Osteoblast (primary cell): Measurements from ENCODE around the gene STH. TPM values are rescaled to one million over a fixed set of nuclear protein-coding genes. Genes with fewer than 3 reads are reported as not detected.

Source experiments
- DNase-seq: peaks from one replicate; pipeline ENCODE4 v3.0.0; 2011; ENCODE audit warnings: low spot score, mixed read lengths; ENCODE audit not compliant: insufficient read length; ENCODE audit errors: missing footprints
- H2AFZ ChIP-seq: 2 replicates; pipeline ENCODE4 v1.6.0; 2011; ENCODE audit warnings: mild to moderate bottlenecking, low read length
- H3K27ac ChIP-seq: 2 replicates; pipeline ENCODE4 v1.5.1; 2011; ENCODE audit warnings: mild to moderate bottlenecking, low read depth, low read length, moderate library complexity
- H3K27me3 ChIP-seq: 2 replicates; pipeline ENCODE4 v1.6.0; 2012; ENCODE audit warnings: mild to moderate bottlenecking, control low read depth, inconsistent platforms, low read length, moderate library complexity; ENCODE audit not compliant: insufficient read depth
- H3K36me3 ChIP-seq: 2 replicates; pipeline ENCODE4 v1.5.1; 2011; ENCODE audit warnings: mild to moderate bottlenecking, low read length, control low read depth, moderate library complexity; ENCODE audit not compliant: insufficient read depth
- H3K4me1 ChIP-seq: 2 replicates; pipeline ENCODE4 v1.5.1; 2011; ENCODE audit warnings: mild to moderate bottlenecking, low read length, control low read depth, moderate library complexity; ENCODE audit not compliant: insufficient read depth
- H3K4me2 ChIP-seq: 2 replicates; pipeline ENCODE4 v1.6.0; 2011; ENCODE audit warnings: mild to moderate bottlenecking, low read length; ENCODE audit not compliant: insufficient read depth
- H3K4me3 ChIP-seq: fragments of 200-600 bp; sonication (generic); 3 replicates; pipeline ENCODE4 v1.5.1; 2012; ENCODE audit warnings: mild to moderate bottlenecking, low read length, inconsistent platforms; ENCODE audit not compliant: insufficient read depth
- H3K79me2 ChIP-seq: 2 replicates; pipeline ENCODE4 v1.6.0; 2012; ENCODE audit warnings: mild to moderate bottlenecking, low read length, control low read depth, inconsistent platforms; ENCODE audit not compliant: insufficient read depth
- H3K9me3 ChIP-seq: 2 replicates; pipeline ENCODE4 v1.5.1; 2011; ENCODE audit warnings: low read depth, low read length, control low read depth
- H4K20me1 ChIP-seq: 2 replicates; pipeline ENCODE4 v1.6.0; 2012; ENCODE audit warnings: mild to moderate bottlenecking, low read length, control low read depth; ENCODE audit not compliant: insufficient read depth
- total RNA-seq: library from RNA; depleted of rRNA; stranded (reverse); fragments of >200 nt; gene quantifications from 2 replicates; pipeline ENCODE4 v1.2.3, GENCODE V29; 2012
- TF ChIP-seq, protein P1 (sequence below): IDR thresholded peaks from 2 replicates; pipeline ENCODE4 v1.5.1; 2011; ENCODE audit warnings: mild to moderate bottlenecking, low read depth, low read length, moderate library complexity; ENCODE audit errors: extremely low read depth

Gene STH
- total RNA-seq, 1 donor = not detected

DNA sequence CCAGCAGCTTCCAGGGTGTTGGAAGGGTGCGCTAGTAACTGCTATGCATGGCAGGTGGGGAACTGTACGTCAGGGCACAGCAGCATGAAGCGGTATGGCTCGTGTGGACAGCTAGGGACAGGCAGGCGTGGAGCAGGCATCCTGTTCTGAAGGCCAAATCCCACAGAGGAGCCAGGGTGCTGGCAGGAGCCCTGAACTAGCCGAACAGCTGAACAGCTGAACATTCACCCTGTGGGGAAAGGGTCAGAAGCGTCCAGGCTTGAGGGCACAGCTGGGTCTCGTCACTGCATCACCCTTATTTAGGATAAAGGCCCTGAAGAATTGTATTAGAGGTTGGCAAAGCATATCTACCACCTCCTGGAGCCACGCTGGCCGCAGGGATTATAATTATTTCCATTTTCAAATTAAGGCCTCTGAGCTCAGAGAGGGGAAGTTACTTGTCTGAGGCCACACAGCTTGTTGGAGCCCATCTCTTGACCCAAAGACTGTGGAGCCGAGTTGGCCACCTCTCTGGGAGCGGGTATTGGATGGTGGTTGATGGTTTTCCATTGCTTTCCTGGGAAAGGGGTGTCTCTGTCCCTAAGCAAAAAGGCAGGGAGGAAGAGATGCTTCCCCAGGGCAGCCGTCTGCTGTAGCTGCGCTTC is 3.3 kb upstream of the STH start:
- Histone ChIP-seq H2AFZ (no peak overlapping the region), H3K79me2 (no peaks in the 10 kb centered on the region), H3K27ac (no peak overlapping the region), H3K36me3 (no peaks in the 10 kb centered on the region), H3K4me3 (no peak overlapping the region), H3K4me2 (no peak overlapping the region), H3K4me1 (peaks cover 4% of the 10 kb centered on the region), H4K20me1 (no peaks in the 10 kb centered on the region), H3K9me3 (no peaks in the 10 kb centered on the region), H3K27me3 (no peaks in the 10 kb centered on the region)
- TF ChIP-seq, protein P1, sequence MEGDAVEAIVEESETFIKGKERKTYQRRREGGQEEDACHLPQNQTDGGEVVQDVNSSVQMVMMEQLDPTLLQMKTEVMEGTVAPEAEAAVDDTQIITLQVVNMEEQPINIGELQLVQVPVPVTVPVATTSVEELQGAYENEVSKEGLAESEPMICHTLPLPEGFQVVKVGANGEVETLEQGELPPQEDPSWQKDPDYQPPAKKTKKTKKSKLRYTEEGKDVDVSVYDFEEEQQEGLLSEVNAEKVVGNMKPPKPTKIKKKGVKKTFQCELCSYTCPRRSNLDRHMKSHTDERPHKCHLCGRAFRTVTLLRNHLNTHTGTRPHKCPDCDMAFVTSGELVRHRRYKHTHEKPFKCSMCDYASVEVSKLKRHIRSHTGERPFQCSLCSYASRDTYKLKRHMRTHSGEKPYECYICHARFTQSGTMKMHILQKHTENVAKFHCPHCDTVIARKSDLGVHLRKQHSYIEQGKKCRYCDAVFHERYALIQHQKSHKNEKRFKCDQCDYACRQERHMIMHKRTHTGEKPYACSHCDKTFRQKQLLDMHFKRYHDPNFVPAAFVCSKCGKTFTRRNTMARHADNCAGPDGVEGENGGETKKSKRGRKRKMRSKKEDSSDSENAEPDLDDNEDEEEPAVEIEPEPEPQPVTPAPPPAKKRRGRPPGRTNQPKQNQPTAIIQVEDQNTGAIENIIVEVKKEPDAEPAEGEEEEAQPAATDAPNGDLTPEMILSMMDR = no peak
- DNase-seq = peak; percentile 47

DNA sequence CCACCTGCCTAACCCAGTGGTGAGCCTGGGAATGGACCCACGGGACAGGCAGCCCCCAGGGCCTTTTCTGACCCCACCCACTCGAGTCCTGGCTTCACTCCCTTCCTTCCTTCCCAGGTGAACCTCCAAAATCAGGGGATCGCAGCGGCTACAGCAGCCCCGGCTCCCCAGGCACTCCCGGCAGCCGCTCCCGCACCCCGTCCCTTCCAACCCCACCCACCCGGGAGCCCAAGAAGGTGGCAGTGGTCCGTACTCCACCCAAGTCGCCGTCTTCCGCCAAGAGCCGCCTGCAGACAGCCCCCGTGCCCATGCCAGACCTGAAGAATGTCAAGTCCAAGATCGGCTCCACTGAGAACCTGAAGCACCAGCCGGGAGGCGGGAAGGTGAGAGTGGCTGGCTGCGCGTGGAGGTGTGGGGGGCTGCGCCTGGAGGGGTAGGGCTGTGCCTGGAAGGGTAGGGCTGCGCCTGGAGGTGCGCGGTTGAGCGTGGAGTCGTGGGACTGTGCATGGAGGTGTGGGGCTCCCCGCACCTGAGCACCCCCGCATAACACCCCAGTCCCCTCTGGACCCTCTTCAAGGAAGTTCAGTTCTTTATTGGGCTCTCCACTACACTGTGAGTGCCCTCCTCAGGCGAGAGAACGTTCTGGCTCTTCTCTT is 2.6 kb upstream of the STH start:
- TF ChIP-seq, protein P1 = no peak
- H3K4me3 ChIP-seq = no peak overlapping the region

DNA sequence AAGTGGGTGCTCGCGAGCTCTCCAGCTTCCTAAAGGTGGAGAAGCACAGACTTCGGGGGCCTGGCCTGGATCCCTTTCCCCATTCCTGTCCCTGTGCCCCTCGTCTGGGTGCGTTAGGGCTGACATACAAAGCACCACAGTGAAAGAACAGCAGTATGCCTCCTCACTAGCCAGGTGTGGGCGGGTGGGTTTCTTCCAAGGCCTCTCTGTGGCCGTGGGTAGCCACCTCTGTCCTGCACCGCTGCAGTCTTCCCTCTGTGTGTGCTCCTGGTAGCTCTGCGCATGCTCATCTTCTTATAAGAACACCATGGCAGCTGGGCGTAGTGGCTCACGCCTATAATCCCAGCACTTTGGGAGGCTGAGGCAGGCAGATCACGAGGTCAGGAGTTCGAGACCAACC is 1.9 kb upstream of the STH start:
- no peaks in the 10 kb centered on the region for H4K20me1 ChIP-seq
- no peaks in the 10 kb centered on the region for H3K79me2 ChIP-seq
- peak; percentile 46 for DNase-seq
- H3K9me3 ChIP-seq = no peaks in the 10 kb centered on the region
- H3K27me3 ChIP-seq = no peaks in the 10 kb centered on the region
- no peak overlapping the region for H3K27ac ChIP-seq
- no peak overlapping the region for H3K4me3 ChIP-seq
- TF ChIP-seq, protein P1 = no peak
- no peaks in the 10 kb centered on the region for H3K36me3 ChIP-seq
- H2AFZ ChIP-seq = no peak overlapping the region
- H3K4me1 ChIP-seq = peaks cover 4% of the 10 kb centered on the region
- H3K4me2 ChIP-seq = no peak overlapping the region

More for the DNA sequence above, 2.6 kb upstream of the STH start:
- no peaks in the 10 kb centered on the region for H3K27me3 ChIP-seq
- DNase-seq = peak; percentile 56
- H4K20me1 ChIP-seq = no peaks in the 10 kb centered on the region
- H3K4me1 ChIP-seq = peaks cover 4% of the 10 kb centered on the region
- no peak overlapping the region for H3K4me2 ChIP-seq
- no peaks in the 10 kb centered on the region for H3K36me3 ChIP-seq
- no peak overlapping the region for H2AFZ ChIP-seq
- no peaks in the 10 kb centered on the region for H3K79me2 ChIP-seq
- H3K9me3 ChIP-seq = no peaks in the 10 kb centered on the region
- H3K27ac ChIP-seq = no peak overlapping the region

DNA sequence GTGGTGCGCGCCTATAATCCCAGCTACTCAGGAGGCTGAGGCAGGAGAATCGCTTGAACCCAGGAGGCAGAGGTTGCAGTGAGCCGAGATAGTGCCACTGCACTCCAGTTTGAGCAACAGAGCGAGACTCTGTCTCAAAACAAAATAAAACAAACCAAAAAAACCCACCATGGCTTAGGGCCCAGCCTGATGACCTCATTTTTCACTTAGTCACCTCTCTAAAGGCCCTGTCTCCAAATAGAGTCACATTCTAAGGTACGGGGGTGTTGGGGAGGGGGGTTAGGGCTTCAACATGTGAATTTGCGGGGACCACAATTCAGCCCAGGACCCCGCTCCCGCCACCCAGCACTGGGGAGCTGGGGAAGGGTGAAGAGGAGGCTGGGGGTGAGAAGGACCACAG is 1.4 kb upstream of the STH start:
- H3K27ac ChIP-seq = no peak overlapping the region
- DNase-seq = peak; percentile 90
- H3K36me3 ChIP-seq = no peaks in the 10 kb centered on the region
- no peaks in the 10 kb centered on the region for H3K79me2 ChIP-seq
- H3K4me2 ChIP-seq = no peak overlapping the region
- TF ChIP-seq, protein P1 = no peak
- no peaks in the 10 kb centered on the region for H4K20me1 ChIP-seq
- no peaks in the 10 kb centered on the region for H3K27me3 ChIP-seq
- H2AFZ ChIP-seq = no peak overlapping the region
- no peaks in the 10 kb centered on the region for H3K9me3 ChIP-seq
- H3K4me1 ChIP-seq = peaks cover 4% of the 10 kb centered on the region
- H3K4me3 ChIP-seq = no peak overlapping the region
